Activated CD4-positive, CD25-positive, alpha-beta regulatory T cell treated with anti-CD3 and anti-CD28 coated beads, Interleukin-2, amount 50 U/mL, for 24 hours (primary cell): ENCODE results near the gene ZNF804B.

Experiments
- ATAC-seq, 2 donors: fragments of 150-1000 bp; cut with Tn5 transposase; one replicate each; pipeline ENCODE4 v1.10.0; 2021; ENCODE audit warnings: mild to moderate bottlenecking in 1 of 2, moderate library complexity in 1 of 2

ZNF804B gene

DNA sequence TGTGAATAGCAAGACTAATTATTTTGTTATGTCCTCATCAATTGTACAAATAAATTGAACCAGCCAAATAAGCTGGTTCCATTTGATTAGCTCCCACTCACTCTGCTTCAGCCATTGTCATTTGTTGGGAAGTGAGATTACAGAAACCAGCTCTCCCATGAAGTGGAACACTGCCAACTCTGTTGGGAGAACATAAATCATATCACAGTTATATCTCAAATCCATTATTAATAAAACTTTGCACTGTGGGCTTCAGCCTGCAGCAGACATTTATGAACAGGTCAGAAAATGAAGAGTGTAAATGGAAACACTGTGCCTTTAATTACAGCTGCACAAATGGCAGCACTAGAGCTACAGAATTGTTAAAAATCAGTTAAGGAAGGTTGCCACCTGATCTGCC, 82.7 kb downstream of the ZNF804B start:
- no peak for ATAC-seq

DNA sequence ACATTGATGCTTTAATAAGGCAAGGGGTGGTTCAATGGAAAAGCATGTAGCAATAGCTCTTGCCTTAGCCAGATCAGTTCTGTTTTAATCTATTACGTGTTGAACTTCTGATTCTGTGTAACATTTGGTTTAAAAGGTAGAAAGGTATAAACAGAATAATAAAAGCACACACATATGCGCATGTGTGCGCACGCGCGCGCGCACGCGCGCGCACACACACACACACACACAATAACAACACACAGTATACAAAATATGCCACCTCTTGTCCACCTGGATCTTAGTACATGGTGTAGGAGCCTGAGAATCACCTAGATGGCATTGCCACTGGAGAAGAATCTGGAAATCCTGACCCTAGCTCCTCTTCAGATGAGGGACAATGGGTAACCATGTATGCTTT, 85.6 kb downstream of the ZNF804B start:
- no peak for ATAC-seq

DNA sequence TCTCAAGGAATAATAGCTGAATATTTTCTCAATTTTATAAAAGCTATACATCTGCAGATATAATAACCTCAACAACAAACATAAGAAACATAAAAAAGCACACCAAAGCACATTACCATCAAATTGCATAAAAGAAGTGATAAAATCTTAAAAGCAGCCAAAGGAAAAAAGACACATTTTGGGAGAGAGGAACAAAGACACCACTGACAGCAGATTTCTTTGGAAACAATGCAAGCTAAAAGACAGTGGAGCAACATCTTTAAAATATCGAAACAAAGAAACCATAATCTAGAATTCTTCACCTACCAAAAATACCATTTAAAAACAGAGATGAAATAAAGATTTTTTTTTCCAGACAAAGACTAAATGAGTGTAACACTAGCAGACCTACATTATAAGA, 91.7 kb downstream of the ZNF804B start:
- ATAC-seq = no peak

DNA sequence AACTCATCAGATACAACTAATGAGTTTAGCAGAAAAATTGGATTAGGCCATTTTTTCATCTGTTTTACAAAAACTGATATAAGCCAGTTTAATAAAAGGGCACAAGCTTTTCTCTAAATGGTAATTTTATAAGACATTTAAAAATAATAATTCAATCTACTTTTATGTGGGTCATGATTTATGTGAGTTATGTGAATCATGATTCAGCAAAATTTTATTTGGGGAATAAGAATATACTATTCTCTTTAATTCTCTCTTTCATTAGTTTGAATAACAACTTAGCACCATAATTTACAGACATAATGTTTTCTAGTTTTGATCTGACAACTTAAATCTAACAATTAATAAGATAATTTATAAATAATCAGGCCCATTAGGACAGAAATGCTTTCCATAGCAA, 99.8 kb downstream of the ZNF804B start:
- ATAC-seq = no peak

DNA sequence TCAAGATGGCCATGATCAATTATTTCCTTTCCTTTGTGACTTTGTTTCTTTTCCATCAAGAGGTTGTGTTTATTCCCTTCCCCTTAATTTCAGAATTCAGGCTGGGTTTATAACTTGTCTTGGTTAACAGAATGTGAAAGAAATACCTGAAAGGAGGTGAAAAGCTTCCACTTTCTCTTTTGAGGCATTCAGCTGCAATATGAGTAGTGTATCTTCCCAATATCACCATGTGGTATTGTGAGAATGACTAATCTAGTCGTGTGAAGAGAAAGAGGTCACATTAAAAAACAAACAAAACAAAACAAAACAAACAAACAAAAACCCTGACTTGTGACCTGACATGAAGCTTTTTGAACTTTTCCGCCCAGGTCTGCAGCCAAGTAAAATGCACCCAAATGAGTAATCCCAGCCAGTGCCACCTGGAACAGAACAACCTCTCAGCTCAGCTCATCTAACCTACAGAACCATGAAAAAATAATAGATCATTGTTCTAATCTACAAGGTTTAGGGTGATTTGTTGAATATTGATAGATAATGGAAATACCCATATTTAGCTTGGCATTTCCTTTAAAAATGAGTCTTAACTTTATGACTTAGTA, 106.9 kb downstream of the ZNF804B start:
- no peak for ATAC-seq

DNA sequence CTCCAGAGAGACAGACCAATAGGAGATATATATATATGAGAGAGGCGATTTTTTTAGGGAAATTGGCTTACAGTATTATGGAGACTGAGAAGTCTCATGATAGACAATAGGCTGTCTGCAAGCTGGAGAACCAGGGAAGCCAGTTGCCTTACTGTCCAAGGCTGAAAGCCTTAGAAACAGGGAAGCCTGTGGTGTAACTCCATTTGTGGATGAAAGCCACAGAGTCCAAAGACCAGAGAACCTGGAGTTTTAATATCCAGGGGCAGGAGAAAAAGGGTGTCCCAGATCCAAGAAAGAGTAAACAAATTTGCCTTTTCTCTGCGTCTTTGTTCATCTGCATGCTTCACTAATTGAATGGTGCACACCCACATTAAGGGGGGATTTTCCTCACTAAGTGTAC, 107.7 kb downstream of the ZNF804B start:
- no peak for ATAC-seq

DNA sequence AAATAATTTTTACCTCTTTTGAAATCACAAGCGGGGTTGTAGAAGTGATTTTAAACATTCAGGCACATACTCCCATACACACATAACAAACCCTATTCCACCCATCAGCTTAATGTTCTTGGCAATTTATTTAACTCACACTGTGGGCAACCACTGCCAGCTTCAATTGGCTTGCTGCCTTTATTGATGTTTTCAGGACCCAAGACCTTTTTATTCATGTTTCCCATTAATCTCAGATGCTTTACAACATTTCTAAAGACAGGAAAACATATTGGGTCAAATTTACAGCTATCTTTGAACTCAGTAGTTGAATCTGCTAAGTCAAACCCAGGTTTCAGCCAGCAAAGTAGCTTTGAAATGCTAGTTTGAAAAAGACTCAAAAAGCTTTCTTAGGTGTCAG, 109.0 kb downstream of the ZNF804B start:
- no peak for ATAC-seq

DNA sequence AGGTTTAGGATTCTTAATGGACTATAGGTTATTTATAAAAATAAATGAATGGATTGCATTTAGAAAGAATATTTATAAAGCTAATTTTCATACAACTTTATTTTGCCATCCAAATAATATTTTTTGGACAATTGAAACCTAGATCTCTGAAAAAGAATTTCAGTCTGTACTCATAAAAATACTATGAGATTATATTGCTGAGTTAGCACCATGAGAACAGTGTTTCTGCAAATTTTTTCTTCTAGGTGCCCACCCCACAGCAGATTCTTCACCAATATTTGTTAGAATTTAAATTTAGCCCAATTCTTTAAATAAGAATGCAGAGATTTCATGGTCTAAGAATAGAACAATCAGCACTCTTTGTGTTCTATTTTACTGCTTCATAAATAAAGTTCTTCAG, 121.6 kb downstream of the ZNF804B start:
- no peak for ATAC-seq

DNA sequence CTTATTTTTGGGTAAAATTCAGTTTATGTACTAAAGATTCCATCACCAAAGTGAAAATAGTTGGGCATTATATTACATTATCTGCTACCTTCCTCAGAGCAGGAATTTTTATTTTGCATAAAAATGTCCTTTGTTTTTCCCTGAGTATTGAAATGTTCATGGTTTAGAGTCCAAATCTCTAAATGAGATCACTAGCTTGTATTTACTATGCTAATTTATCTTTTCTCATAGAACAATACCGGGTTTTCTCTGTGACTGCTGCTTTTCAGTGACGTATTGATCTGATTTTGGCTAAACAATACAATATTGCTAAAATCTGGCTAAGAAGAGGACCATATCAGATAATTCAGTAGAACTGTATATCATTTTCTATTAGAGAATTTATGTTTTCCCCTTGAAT, 125.6 kb downstream of the ZNF804B start:
- ATAC-seq = no peak

DNA sequence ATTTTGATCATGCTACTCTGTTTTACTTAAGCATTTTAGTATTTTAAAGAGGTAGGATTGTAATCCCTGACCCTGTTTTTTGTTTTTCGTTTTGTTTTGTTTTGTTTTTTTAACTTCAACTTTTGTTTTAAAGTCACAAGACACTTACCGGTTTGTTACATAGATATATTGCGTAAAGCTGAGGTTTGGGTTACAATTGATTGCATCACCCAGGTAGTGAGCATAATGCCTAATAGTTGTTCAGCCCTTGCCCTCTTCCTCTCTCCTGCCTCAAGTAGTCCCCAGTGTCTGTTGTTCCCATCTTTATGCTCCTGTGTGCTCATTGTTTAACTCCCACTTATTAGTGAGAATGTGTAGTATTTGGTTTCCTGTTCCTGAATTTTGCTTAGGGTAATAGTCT, 129.2 kb downstream of the ZNF804B start:
- no peak for ATAC-seq

DNA sequence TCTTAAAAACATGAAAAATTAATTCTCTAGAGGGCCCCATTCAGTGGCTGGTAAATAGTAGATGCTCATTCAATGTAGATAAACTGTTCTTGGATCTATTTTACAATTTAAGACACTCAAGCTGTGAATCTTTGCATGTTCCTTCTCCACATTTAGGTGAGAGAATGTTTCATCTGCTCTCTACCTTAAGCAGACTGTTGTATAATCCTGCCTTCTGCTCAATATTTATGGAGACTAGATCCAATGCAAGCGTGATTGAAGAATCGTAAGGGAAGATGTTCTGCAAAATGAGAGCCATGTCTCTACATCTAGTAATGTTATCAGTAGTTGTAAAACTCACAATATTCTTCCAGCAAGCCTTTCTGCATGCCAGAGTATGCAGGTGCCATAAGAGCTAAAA, 151.0 kb downstream of the ZNF804B start:
- ATAC-seq = no peak

DNA sequence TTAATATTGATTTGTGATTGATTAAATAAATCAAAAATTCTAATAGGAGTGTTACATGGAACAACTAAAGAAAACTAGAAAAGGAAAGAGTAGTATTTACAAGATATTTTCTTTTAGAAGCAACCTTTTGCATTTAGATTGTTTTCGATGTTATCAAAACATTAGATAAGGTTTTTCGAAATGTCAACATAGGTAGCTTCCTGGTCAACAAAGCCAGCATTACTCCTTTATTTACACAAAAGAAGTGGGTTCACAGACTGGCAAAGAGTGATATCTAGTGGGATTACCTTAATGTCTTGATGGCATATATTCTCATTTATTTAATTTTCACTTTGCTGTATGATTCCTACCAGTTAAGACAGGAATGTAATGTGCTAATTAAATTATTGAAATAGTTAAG, 153.4 kb downstream of the ZNF804B start:
- ATAC-seq = no peak

DNA sequence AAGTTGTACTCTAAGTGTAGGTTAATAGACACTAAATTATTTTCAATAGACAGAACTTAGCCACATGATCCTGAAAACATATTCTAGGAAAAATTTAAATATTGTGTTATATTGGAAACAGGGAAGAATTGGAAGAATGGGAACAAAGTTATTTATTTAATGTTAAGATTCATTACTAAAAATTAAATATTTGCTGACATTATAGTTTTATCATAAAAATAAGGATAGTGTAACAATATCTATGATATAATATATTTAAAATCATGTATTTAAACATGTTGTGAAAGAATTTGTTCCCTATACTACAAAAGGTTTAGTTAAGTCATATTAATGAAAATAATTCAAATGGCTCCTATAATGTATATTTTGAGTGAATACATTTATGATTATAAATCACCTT, 156.1 kb downstream of the ZNF804B start:
- no peak for ATAC-seq

DNA sequence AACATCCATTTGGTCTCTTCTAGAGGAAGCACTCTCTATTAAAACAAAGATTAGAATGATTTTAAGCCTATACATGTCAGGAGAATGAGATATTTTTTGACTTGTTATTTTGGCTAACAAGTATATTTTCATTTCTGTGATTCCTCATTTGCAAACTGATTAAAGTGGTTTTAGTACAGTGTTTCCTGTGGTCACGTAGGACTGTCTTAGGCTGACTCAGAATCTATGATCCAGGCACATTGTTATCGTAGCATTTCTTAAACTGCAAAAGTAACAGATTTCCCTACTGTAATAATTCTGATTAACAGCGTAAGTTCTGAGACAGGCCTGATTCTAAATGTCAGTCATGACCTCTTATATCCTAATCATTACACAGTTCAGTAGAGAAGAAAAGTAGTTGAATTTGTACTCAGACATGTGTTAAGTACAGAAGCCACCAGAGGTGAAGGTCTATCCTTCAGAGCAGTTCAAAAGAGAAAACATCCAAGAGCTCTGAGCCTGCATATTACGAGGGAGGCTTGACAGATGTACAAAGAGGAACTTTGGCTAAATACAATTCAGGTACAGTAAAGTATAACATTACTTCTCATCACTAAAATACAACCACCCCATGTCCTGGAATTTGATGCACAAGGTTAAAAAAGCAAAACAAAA, 160.1 kb downstream of the ZNF804B start:
- no peak for ATAC-seq

DNA sequence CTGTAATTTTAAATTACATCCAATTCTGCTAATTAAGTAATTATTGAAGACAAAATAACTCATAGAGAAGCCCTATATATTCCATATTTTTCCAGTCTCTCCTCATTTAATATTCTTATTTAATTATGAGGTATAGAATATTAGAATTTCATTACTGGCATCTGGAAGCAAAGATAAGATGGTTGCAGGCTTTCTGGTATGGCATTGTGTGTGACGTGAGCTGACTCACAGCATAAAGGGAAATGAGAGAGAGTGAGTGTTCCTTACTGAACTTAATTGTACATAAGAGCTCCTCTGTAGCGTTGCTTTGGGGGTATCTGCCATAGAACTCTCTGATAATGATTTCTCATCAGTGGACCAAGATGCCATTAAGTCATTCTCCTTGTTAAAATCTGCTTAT, 163.4 kb downstream of the ZNF804B start:
- no peak for ATAC-seq

DNA sequence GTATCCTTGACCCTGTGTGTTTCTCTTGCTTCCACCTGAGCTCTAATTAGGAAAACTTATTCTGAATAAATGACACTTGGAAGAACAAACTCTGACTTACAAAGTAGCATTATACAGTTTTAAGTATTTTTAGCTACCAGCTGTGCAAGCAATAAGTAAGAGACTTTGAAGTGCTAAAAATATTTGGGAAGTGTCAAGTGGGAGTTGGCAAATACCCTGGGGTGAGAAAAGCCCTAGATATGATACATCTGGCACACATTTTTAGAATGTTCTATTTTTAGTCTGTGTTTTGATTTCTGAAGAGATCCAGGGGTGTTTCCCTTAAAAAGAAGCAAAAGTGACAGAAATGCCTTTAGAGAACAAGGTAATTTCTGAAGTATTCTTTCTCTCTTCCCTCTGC, 168.8 kb downstream of the ZNF804B start:
- no peak for ATAC-seq

DNA sequence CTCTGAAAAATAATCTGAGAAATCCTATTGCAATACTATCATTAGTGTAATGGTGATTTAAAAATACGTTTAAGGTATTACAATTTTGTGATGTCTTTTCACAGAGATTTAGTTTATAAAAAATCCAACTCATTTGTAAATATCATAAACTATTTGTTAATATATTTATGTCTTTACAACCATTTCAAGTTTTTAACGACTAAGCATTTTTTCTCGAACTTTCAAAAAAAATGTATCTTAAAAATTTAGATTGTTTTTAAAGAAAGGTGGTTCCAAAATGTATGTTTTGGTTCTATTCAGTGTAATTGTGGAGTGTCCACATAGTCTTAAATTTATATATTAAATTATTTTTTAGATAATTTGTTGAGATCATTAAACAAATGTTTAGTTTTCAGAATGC, 170.2 kb downstream of the ZNF804B start:
- ATAC-seq = no peak

DNA sequence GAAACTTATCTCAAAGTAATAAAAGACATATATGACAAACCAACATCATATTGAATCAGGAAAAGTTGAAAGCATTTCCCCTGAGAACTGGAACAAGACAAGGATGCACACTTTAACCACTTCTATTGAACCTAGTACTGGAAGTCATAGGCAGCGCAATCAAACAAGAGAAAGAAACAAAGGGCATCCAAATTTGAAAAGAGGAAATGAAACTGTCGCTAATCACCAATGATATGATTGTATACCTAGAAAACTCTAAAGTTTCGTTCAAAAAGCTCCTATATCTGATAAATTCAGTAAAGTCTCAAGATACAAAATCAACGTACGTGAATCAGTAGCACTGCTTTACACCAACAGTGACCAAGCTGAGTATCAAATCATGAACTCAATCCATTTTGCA, 173.8 kb downstream of the ZNF804B start:
- no peak for ATAC-seq

DNA sequence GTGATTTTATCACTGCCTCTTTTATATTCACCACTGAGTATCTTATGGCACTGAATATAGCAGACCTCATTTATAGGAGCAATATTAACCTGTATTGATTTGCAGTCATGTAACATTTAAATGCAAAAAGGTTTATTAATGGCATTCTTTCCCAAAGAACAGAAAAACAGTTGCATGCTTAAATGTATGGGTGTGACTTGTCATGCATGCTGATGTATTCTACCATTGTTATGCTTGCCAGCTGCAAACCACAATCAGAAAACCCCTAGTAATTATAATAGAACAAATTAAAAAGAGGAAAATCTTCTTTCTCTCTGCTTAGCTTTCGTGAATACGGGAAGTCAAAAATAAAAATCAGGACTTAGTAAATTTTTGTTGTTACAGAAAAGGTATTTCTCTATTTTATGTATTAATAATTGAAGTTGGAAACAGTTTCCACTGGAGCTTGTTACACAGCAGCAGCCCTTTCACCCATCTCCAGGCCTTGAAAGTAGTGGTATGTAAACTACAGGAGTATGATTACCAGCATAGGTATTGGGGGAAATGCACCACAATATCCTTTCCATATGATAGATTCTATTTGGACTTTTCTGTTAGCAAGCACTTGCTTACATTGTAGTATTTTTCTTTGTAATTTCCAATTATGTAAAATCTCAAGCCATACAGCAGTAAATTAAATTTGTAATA, 183.5 kb downstream of the ZNF804B start:
- no peak for ATAC-seq

DNA sequence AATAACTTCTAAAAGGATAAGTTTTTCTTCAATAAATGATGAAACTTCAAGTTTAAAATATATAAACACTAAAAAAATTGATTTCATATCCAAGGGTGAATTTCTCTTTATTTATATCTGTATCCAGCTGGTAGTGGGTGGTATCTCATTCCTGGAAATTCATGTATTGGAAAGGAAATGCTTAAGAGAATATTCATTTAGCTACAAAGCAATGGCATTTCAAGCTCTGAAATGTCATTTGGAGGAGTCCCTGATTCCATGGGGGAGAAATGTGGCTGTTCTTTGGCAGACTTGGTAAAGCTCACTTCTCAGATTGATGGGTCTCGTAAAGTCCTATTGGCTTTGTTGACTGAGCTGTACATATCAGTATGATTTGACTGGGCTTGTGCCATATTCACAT, 192.3 kb downstream of the ZNF804B start:
- ATAC-seq = no peak

DNA sequence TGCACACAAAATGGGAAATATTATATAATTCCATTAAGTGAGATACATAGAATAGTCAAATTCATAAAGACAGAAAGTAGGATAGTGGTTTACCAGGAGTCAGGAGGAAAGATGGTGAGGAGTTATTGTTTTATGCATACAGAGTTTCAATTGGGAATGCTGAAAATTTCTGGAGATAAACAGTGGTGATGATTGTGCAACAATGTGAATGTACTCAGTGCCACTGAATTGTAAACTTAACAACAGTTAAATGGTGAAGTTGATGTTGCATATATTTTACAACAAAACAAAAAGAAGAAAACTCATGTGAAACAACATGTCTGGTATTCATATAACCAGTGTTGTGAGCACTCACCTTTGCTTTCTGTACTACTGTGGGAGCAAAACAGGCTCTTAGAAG, 204.9 kb downstream of the ZNF804B start:
- no peak for ATAC-seq

DNA sequence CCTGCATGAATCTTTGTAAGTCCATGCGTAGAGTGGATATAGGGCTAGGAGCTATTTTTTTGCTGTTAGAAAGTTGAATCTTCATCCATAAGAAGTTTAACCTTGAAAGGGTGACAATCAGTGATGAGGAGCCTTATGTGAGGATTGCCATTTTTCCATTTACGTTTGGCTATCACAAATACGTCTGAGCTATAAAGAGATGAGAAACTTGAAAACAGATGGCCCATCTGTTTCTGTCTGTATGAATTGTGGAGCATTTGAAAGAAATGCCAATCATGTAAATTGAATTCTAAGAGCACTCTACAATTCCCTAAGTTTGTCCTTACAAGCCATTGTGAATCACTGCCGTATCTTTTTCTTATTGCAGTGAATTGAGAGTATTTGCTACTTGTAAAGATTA, 205.9 kb downstream of the ZNF804B start:
- no peak for ATAC-seq

DNA sequence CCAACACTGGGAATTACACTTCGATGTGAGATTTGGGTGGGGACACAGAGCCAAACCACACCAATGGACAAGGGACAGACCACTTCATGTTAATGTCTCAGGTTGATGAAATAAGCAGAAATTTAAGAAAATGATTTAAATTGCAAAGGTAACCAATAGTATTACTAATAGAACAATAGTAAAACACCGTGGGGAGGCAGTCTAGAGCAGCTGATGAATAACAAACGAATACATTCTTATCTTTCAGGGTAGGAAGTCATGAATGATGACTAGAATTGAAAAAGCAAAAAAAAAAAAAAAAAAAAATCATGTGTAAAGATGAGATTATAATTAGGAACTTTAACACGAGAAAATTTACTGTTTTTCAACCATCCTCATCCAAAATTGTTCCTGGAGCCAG, 207.9 kb downstream of the ZNF804B start:
- no peak for ATAC-seq

DNA sequence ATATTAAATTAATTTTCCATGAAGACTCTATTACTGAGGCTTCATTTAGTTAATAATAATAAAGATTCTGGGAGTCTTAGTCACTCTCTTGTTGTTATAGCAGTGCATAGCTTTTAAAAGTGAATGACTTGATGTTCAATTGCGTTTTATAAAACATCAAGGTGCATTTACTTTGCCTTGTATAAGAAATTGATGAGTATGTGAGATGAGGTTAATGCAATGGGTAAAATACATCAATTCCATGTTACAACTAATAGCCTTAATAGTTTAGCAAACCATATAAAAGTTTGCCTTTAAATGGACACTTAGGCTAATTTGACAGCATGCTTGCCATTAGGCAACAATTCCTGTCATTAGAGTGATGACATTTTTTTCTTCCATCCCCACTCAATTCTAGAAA, 209.7 kb downstream of the ZNF804B start:
- ATAC-seq = no peak

DNA sequence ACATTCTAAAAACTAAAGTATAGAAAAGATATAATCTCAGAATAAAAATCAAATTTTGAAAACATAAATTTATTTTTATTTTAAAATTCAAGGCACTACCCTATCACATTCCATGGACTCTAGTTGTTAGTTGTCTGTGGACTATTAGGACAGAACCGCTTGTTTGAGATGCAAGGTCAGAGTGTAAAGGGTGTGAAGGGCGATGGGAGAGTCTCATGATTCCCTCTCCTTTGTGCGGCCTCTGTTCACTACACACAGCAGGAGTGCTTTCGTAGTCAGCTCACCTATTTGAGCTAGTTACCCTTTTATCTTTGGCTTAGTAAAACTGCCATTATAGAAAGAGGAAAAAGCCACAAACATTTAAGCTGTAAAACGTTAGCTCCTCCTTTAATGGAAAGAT, 225.8 kb downstream of the ZNF804B start:
- ATAC-seq = no peak
